HUES6 (cell line): ENCODE results near the gene KIR2DL1.
"Not testable (repeated sequence)": the region's sequence is repeated elsewhere in the genome, so short reads cannot be mapped to it uniquely, and the experiment has no call there.

Source experiments
- H3K27ac ChIP-seq: 2 replicates; pipeline ENCODE4 v1.7.0; 2013; ENCODE audit warnings: low read depth, mild to moderate bottlenecking, low read length, inconsistent platforms
- H3K27me3 ChIP-seq: 2 replicates; pipeline ENCODE4 v1.6.1; 2013; ENCODE audit warnings: low read length; ENCODE audit not compliant: control insufficient read depth, insufficient read depth
- H3K36me3 ChIP-seq: 2 replicates; pipeline ENCODE4 v1.6.1; 2013; ENCODE audit warnings: low read length; ENCODE audit not compliant: control insufficient read depth, insufficient read depth
- H3K4me1 ChIP-seq: 2 replicates; pipeline ENCODE4 v1.6.1; 2013; ENCODE audit warnings: low read length; ENCODE audit not compliant: control insufficient read depth, insufficient read depth
- H3K4me3 ChIP-seq: 2 replicates; pipeline ENCODE4 v1.5.1; 2013; ENCODE audit warnings: low read depth, low read length
- H3K9ac ChIP-seq: one replicate; pipeline ENCODE4 v1.6.1; 2013; ENCODE audit warnings: mild to moderate bottlenecking, low read length
- H3K9me3 ChIP-seq: 2 replicates; pipeline ENCODE4 v1.6.1; 2013; ENCODE audit warnings: low read depth, low read length; ENCODE audit not compliant: control insufficient read depth, insufficient read depth

The KIR2DL1 gene

DNA sequence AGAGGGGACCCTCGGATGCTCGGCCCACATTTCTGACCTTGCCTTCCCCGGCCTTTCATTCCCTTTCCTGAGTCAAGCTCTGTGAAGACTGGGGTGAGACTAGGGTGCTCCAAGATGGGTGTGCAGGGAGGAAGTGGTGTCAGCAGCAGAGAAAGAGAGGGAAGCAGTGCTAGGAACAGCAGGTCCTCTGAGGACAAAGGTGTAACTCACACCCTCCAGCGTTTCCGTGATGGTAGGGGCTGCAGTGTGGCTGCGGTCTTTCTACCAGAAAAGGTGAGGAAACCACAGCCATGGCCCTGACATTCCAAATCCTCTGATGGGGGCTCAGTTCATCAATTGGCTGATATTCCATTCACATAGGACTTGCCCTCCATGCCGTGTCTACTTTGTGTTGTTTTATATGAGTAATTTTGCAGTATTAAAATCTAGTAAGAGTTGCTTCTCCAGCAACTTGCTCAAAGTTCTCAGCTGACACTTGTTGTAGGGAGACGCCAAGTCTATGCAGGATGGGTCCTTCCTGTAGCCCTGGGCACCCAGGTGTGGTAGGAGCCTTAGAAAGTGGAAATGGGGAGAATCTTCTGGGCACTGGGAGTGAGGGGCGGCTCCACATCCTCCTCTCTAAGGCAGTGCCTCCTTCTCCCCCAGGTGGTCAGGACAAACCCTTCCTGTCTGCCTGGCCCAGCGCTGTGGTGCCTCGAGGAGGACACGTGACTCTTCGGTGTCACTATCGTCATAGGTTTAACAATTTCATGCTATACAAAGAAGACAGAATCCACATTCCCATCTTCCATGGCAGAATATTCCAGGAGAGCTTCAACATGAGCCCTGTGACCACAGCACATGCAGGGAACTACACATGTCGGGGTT is 48.3 kb downstream of the KIR2DL1 start:
- H3K36me3 ChIP-seq, result no peaks in the 10 kb centered on the region

DNA sequence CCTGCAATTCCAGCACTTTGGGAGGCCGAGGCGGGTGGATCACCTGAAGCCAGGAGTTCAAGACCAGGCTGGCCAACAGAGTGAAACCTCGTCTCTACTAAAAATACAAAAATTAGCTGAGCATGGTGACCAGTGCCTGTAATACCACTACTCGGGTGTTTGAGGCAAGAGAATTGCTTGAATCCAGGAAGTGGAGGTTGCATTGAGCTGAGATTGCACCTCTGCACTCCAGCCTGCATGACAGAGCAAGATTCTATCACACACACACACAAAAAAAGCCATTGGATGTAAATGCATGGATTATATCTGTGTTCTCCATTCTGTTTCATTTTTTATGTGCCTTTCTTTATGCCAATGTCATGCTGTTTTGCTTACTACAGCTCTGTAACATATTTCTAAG is 54.8 kb downstream of the KIR2DL1 start:
- not testable (repeated sequence) for H3K4me1 ChIP-seq, H3K27ac ChIP-seq, H3K4me3 ChIP-seq, H3K9ac ChIP-seq, H3K27me3 ChIP-seq, H3K36me3 ChIP-seq
- peaks cover 17% of the 10 kb centered on the region; the same call in 1 of the 2 replicates for H3K9me3 ChIP-seq

More for the DNA sequence above, 48.3 kb downstream of the KIR2DL1 start:
- Histone ChIP-seq H3K27ac (no peak overlapping the region), H3K4me1 (no peaks in the 10 kb centered on the region), H3K27me3 (peaks cover 10% of the 10 kb centered on the region; the same call in 1 of the 2 replicates), H3K9me3 (peaks cover 56% of the 10 kb centered on the region; the same call in 1 of the 2 replicates), H3K4me3 (no peak overlapping the region), H3K9ac (no peak overlapping the region)

- not testable (repeated sequence) for H3K27me3 ChIP-seq, H3K27ac ChIP-seq, H3K4me1 ChIP-seq, H3K9ac ChIP-seq, H3K36me3 ChIP-seq, H3K4me3 ChIP-seq
- peaks cover 16% of the 10 kb centered on the region; the same call in 1 of the 2 replicates for H3K9me3 ChIP-seq
These were observed 55.7 kb downstream of the KIR2DL1 start for GRCh38 chr19:54825326-54825725.

DNA sequence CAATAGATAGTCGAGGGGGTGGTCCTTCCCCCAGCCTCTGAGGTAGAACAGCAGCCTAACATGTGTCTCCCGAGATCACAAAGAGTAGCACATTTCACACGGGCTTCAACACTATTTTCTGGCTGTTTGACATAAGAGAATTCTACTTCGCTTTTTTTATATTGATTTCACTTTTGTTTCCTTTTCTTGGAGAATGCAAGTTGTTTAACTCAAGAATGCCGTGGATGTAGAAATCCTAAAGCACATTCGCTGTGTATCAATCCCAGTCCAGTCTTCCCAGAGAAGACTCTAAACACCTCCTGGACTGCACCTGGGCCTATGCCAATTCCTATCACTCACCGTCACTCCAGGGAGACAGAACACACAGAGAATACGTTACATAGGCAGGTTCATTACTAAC is 58.5 kb downstream of the KIR2DL1 start:
- H3K4me3 ChIP-seq, H3K36me3 ChIP-seq, H3K27ac ChIP-seq, H3K9ac ChIP-seq, H3K4me1 ChIP-seq, H3K27me3 ChIP-seq: not testable (repeated sequence)
- H3K9me3 ChIP-seq, result peaks cover 14% of the 10 kb centered on the region; the same call in 1 of the 2 replicates

- not testable (repeated sequence) for H3K9ac ChIP-seq, H3K4me1 ChIP-seq, H3K27me3 ChIP-seq, H3K36me3 ChIP-seq, H3K4me3 ChIP-seq, H3K27ac ChIP-seq
- peaks cover 18% of the 10 kb centered on the region; the same call in 1 of the 2 replicates for H3K9me3 ChIP-seq
These were observed 62.9 kb downstream of the KIR2DL1 start, which contains the start of gene KIR2DS4 for GRCh38 chr19:54832496-54832895. TSS of gene KIR2DS4 (plus strand) at chr19:54832676.
